NCI-H2196 (cell line): ENCODE results near the gene RLN2.

ENCODE experiments used
- DNase-seq: peaks from one replicate; lab custom pipeline; 2025; ENCODE audit not compliant: unreplicated experiment; lab: John Stamatoyannopoulos, UW

The RLN2 gene

DNA sequence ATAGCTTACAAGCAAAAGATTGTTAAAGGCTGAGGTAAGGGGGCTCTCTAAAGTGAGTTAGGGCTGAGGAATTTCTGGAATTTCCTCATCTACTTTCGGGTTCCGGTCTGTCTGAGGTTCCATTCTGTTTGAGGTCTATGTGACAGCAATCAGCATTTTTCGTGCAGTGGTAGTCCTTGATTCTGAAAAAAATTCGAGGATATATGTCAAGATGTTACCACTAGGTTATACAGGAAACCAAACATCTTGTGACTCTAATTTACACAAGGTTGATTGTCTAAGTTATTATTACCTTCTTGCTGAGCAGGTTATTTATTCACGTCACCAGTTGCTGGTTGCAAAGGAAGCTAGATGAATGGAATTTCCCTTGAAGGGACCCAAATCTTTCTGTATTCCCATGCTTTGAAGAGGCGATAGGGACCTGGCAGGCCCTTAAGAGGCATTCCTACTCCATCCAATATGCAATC is 35.2 kb downstream of the RLN2 start:
- DNase-seq = no peak

DNA sequence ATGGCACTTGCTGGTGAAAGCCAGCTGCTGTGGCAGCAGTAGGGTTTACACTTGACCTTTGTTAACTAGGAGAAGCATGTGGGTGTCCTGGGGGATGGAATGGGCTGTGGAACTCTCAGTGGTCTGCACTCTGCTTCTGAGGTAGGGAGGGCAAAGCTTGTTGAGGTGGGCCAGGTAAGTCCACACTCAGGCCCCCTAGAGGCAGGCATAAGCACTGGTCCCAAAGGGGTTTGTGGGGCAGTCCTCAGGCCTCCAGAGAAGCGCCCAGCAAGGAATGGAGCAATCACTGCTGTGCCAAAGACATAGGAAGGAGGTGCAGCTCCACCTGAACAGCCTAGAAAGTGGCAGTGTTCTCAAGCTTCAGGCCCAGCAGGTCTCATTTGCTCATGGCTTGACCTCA is 38.6 kb downstream of the RLN2 start:
- no peak for DNase-seq

DNA sequence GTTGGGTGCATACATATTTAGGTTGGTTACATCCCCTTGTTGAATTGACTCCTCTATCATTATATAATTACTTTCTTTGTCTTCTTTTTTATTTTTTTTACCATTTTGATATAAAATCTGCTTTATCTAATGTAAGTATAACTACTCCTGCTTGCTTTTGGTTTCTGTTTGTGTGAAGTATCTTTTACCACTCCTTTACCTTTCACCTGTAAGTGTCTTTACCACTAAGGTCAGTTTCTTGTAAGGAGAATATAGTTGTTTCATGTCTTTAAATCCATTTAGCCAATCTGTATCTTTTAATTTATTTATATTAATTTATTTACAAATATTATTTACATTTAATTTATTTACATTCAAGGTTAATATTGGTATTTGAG is 40.3 kb downstream of the RLN2 start:
- no peak for DNase-seq

DNA sequence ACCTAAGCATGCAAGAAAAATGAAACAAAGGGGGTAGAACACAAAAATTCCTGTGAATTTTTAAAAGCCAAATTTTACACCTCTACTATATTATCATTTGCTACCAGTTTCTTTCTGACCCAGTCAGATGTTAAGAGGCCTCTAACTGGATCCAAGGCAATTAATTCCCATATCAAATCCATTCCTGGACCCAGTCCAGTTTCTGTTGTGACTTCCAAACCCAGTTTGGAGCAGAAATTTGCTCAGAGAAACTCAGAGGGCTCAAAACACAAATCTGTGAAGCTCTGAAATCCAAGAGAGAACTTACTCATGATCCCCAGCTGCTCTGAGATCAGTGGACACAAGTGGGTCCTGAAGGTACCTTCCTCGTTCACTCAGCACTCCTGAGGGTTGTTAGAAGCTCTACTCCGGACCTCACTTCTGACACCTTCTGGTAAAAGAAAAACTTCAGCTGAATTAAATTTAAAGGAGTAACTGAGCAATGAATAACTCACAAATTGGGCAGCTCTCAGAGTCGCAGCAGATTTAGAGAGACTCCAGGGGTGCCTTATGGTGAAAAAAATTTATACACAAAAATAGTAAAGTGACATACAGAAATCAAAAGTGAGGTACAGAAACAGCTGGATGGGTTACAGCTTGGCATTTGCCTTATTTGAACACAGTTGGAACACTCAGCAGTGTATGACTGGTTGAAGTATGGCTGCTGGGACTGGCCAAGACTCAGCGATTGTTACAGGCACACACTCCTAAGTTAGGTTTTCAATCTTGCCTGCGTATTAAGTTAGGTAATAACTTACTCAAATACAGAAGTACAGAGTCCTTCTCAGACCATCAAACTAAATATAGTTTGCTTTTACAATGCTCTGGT is 40.9 kb downstream of the RLN2 start:
- no peak for DNase-seq
